HG03097 (cell line): ENCODE results near the gene TMEM87A.

Experiments used
- ATAC-seq: cut with Tn5 transposase; IDR thresholded peaks from one replicate; pipeline ENCODE4 v1.9.1; 2021; ENCODE audit not compliant: unreplicated experiment, low FRiP score

TMEM87A gene

DNA sequence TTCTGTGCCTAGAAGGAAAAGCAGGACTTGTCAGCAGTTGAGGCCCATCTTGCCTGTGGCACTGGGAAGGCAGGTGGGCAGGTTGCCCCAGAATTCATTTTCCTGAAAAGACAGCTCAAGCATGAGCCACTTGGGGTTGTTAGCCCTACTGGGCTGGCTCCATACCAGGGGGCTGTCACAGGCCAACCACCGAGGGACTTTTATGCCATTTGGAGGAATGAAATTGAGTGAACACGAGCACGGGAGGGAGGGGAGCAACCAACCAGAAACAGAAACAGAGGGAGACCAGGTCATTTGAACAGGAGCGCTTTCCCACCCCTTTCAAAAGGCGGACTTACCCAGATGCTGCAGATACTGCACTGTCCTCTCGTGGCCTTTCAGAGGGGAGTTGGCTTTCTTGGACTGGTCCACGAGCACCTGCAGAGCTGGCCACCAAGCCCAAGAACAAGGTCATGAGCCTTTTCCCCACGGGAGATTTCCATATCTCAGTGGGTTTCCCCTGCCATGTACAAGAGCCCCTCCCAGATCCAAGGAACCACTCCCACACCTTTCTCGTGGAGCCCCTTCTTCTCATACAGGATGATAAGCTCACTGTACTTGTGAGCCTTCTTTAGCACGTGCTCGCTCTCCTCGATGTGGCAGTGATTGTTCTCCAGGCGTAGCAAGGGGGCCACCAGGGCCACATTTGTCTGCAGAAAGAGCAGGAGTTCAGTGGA, 106.8 kb downstream of the TMEM87A start:
- ATAC-seq = no peak

GRCh38 chr15:42165106-42165505, 108.1 kb downstream of the TMEM87A start:
- ATAC-seq = no peak

- ATAC-seq = no peak
Observed at GRCh38 chr15:42163947-42164550, 109.2 kb downstream of the TMEM87A start.

GRCh38 chr15:42163291-42163690, 109.9 kb downstream of the TMEM87A start:
- no peak for ATAC-seq
